ENCODE results near the gene HSPB6.
"Not testable (repeated sequence)": the region's sequence is repeated elsewhere in the genome, so short reads cannot be mapped to it uniquely, and the experiment has no call there.

Gene HSPB6

GRCh38 chr19:35729021-35729420 is 27.8 kb downstream of the HSPB6 start:
- DNase-seq, result peak in 1 of 2 experiments; percentile 67

- no peak for DNase-seq
Observed at GRCh38 chr19:35727956-35728706, 28.7 kb downstream of the HSPB6 start.

DNA sequence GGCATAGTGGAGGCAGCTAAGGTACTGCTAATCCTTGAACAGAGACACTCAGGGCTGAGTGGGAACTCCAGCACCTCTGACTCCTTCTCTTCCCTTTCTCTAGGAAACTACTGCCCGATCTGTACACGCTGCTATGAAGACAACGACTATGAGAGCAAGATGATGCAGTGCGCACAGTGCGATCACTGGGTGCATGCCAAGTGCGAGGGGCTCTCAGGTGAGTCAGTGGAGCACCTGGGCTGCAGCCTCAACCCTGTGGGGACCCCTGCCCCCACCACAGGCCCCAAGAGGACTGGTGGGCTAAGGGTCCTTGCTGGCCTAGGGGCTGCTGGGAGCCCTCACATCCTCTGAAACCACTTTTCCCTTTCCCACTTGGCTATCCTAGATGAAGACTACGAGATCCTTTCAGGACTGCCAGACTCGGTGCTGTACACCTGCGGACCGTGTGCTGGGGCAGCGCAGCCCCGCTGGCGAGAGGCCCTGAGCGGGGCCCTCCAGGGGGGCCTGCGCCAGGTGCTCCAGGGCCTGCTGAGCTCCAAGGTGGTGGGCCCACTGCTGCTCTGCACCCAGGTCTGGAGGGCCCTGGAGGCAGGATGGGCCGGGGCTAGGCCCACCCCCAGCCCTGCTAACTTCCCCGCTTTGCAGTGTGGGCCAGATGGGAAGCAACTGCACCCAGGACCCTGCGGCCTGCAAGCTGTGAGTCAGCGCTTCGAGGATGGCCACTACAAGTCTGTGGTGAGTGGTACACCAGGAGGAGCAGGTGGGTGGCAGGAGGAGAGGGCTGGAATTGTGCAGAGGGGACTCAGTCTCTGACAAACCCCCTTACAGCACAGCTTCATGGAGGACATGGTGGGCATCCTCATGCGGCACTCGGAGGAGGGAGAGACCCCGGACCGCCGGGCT is 29.5 kb downstream of the HSPB6 start:
- no peak for DNase-seq

GRCh38 chr19:35725216-35725861 is 31.5 kb downstream of the HSPB6 start:
- DNase-seq, result no peak

DNA sequence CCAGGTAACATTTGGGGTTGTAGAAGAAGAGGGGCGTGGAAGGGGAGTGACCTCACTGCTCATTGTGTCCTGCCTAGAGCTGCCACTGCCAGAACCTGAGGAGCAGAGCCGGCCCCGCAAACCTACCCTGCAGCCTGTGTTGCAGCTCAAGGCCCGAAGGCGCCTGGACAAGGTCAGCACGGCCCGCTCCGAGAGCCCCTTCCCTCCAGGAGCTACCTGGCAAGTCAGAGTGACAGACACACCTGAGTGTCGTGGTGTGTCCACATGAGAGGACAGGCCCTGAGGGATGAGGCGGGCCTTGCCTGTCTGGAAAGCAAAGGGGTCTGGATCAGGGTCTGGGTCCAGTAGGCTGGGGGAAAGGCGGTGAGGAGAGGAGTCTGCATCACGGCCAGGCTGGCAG is 32.3 kb downstream of the HSPB6 start:
- DNase-seq, result no peak

- DNase-seq, result not testable (repeated sequence)
Observed at GRCh38 chr19:35724132-35724531, 32.7 kb downstream of the HSPB6 start.

- no peak for DNase-seq
Observed at GRCh38 chr19:35723671-35724070, 33.2 kb downstream of the HSPB6 start.

DNA sequence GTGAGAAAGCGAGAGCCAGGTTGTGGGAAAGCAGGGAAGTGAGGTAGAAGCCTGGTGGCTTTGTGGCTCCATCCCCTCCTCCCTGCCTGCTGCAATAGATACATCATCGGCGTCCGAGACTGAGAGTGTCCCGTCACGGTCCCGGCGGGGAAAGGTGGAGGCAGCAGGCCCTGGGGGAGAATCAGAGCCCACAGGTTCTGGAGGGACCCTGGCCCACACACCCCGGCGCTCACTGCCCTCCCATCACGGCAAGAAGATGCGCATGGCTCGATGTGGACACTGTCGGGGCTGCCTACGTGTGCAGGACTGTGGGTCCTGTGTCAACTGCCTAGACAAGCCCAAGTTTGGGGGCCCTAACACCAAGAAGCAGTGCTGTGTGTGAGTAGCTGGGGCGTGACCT is 33.9 kb downstream of the HSPB6 start:
- no peak for DNase-seq

- no peak for DNase-seq
Observed at GRCh38 chr19:35722461-35722860, 34.4 kb downstream of the HSPB6 start.

DNA sequence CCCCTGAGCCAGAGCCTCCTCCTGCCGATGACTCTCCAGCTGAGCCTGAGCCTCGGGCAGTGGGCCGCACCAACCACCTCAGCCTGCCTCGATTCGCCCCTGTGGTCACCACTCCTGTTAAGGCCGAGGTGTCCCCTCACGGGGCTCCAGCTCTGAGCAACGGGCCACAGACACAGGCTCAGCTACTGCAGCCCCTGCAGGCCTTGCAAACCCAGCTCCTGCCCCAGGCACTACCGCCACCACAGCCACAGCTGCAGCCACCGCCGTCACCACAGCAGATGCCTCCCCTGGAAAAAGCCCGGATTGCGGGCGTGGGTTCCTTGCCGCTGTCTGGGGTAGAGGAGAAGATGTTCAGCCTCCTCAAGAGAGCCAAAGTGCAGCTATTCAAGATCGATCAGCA is 35.5 kb downstream of the HSPB6 start:
- no peak for DNase-seq

- DNase-seq, result no peak
Observed at GRCh38 chr19:35720648-35721047, 36.2 kb downstream of the HSPB6 start.

GRCh38 chr19:35720163-35720524 is 36.7 kb downstream of the HSPB6 start:
- DNase-seq, result no peak

GRCh38 chr19:35719402-35720162 is 37.2 kb downstream of the HSPB6 start:
- no peak for DNase-seq

DNA sequence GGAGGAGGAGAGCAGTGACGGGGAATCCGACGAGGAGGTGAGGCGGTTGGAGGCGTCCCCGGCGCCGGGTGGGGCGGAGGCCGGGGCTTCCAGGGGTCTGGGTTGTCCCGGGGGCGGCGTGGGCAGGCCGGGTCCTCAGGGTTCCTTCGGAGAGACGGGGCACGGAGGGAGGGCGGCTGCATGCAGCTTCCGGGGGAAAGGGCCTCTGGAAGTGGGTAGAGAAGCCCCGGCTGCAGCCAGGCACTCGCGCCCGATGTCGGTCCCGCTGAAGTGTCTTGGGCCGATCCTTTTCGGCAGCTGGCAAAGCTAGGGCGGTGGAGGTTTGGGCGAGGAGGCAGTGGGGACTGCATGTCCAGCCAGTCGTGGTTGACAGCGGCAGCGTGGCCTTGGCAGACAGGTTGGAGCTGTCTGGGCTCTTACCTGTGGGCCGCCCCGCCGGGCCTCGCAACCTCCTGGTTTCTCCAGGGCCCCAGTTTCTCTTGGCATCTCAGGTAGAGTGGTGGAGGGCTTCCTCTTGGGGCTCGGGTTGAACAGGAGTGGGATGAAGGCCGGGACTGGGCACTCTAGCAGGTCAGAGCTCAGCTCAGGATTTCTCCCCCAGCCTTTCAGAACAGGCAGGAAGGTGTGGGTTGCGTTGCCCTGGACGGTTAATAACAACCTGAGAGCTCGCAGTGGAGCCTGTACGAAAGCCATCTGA is 38.3 kb downstream of the HSPB6 start:
- DNase-seq, result peak in 1 of 2 experiments; percentile 54

GRCh38 chr19:35717665-35718344 is 39.0 kb downstream of the HSPB6 start, which contains the start of gene KMT2B:
Gene KMT2B, plus strand, starts transcription at chr19:35718003. Its CDS starts 16 bp downstream, at chr19:35718019.
- DNase-seq, result no peak

DNA sequence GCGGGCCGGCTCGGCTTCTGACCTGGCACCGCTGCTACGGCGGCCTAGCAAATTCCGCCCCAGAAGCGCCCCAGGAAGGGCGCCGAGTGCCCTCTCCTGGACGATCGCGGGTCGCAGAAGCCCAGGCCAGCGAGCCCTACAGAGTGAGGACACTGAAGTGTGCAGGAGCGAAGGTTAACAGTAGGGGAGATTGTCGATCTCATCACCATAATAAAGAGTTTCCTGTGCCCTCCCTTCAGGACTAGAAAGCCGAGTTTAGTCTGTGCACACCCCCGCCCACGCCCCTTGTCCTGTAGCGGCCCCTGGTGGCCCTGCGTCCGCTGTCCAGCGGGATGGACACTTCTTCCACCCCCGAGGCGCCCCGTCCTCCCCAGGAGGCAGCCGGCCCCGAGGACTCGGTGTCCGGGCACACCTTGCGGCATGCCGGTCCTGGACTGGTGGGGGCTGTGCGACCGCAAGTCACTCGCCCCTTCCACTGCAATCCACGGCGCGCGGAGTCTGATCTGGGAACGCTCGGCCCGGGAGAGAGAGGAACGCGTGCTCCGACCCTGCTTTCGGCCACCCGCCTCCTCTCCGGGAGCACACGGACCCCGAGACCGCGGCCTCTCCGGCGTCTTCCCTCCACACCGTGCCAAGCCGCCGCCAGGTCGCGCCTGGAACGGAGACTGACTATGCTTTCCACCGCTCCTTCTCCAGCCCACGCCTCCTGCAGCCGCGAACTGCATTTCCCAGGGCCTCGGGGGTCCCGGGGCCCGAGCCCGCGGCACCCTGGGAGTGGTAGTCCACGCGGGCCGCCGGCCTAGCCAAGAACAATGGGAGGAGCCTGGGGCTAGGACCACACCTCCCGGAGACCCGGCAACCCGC is 39.8 kb downstream of the HSPB6 start:
- DNase-seq, result peak; percentile 98

GRCh38 chr19:35715981-35716800 is 40.6 kb downstream of the HSPB6 start:
- DNase-seq, result peak in 1 of 2 experiments; percentile 69

GRCh38 chr19:35715355-35715809 is 41.4 kb downstream of the HSPB6 start:
- no peak for DNase-seq

GRCh38 chr19:35714601-35715354 is 42.1 kb downstream of the HSPB6 start:
- DNase-seq, result no peak
